Measurements from ENCODE around the gene WDR5. TPM values are rescaled to one million over a fixed set of nuclear protein-coding genes. Genes with fewer than 3 reads are reported as not detected.
A peak's percentile ranks its signal among the peaks of the same experiment; 100 is the strongest.

The WDR5 gene
- total and polyA plus RNA-seq, 9 donors: 8.7 to 33.5 (median 28.4) TPM

- Histone ChIP-seq H3K27me3 (no peaks in the 10 kb centered on the region), H3K4me3 (no peak overlapping the region), H3K9me3 (no peaks in the 10 kb centered on the region), H3K36me3 (no peaks in the 10 kb centered on the region), H3K27ac (no peak overlapping the region), H3K4me1 (ENCODE audit: insufficient read depth) (no peaks in the 10 kb centered on the region)
- intact Hi-C loops (cut with DNase I): no loop called here
- no peak for TF ChIP-seq CTCF (IDR thresholded peaks at IDR 0.05)
- TF ChIP-seq POLR2A (IDR thresholded peaks at IDR 0.05): no peak
- TF ChIP-seq EP300 (IDR thresholded peaks at IDR 0.05): no peak
- peak in 1 of 5 donors; percentile 6 for DNase-seq
- 84 to 88% (median 85%) methylated on average over 6 of the region's 6 CpGs for WGBS, 3 donors
These were observed 61.0 kb downstream of the WDR5 start for GRCh38 chr9:134196911-134197310.

- 92 to 95% (median 93%) methylated on average over 3 of the region's 3 CpGs for WGBS, 3 donors
- TF ChIP-seq POLR2A (IDR thresholded peaks at IDR 0.05) (no peak), CTCF (IDR thresholded peaks at IDR 0.05) (no peak), EP300 (IDR thresholded peaks at IDR 0.05) (no peak)
- Histone ChIP-seq H3K36me3 (no peaks in the 10 kb centered on the region), H3K27ac (no peak overlapping the region), H3K9me3 (no peaks in the 10 kb centered on the region), H3K4me1 (ENCODE audit: insufficient read depth) (no peaks in the 10 kb centered on the region), H3K27me3 (no peaks in the 10 kb centered on the region), H3K4me3 (no peak overlapping the region)
- intact Hi-C loops (cut with DNase I): no loop called here
- no peak for DNase-seq
These were observed 62.9 kb downstream of the WDR5 start for GRCh38 chr9:134198791-134199190.

- H3K9me3 ChIP-seq: no peaks in the 10 kb centered on the region
- H3K36me3 ChIP-seq: no peaks in the 10 kb centered on the region
- DNase-seq: no peak
- WGBS, 3 donors: 44 to 97% (median 48%) methylated on average over 1 of the region's 1 CpG
- intact Hi-C loops (cut with DNase I): no loop called here
- H3K27ac ChIP-seq: no peak overlapping the region
- H3K4me3 ChIP-seq: no peak overlapping the region
- no peaks in the 10 kb centered on the region for H3K4me1 ChIP-seq (ENCODE audit: insufficient read depth)
- H3K27me3 ChIP-seq: no peaks in the 10 kb centered on the region
- no peak for TF ChIP-seq EP300 (IDR thresholded peaks at IDR 0.05)
- no peak for TF ChIP-seq POLR2A (IDR thresholded peaks at IDR 0.05)
- TF ChIP-seq CTCF (IDR thresholded peaks at IDR 0.05): no peak
These were observed 64.8 kb downstream of the WDR5 start for GRCh38 chr9:134200730-134201129.

- intact Hi-C loops (cut with DNase I): no loop called here
- no peak overlapping the region for H3K4me3 ChIP-seq
- peaks cover under 1% of the 10 kb centered on the region for H3K4me1 ChIP-seq (ENCODE audit: insufficient read depth)
- no peak overlapping the region for H3K27ac ChIP-seq
- no peaks in the 10 kb centered on the region for H3K27me3 ChIP-seq
- H3K9me3 ChIP-seq: no peaks in the 10 kb centered on the region
- DNase-seq: no peak
- 84 to 87% (median 85%) methylated on average over 2 of the region's 2 CpGs for WGBS, 3 donors
- no peak for TF ChIP-seq EP300 (IDR thresholded peaks at IDR 0.05)
- H3K36me3 ChIP-seq: no peaks in the 10 kb centered on the region
These were observed 67.3 kb downstream of the WDR5 start for GRCh38 chr9:134203224-134203623.

GRCh38 chr9:134204041-134204440 lies 68.2 kb downstream of the WDR5 start:
- peaks cover 5% of the 10 kb centered on the region for H3K4me1 ChIP-seq (ENCODE audit: insufficient read depth)
- no peak overlapping the region for H3K27ac ChIP-seq
- DNase-seq: peak in 1 of 5 donors; percentile 7
- intact Hi-C loops (cut with DNase I): no loop called here
- WGBS, 3 donors: 89 to 95% (median 93%) methylated on average over 1 of the region's 1 CpG
- no peaks in the 10 kb centered on the region for H3K27me3 ChIP-seq
- H3K9me3 ChIP-seq: no peaks in the 10 kb centered on the region
- H3K36me3 ChIP-seq: no peaks in the 10 kb centered on the region
- H3K4me3 ChIP-seq: no peak overlapping the region
- no peak for TF ChIP-seq POLR2A (IDR thresholded peaks at IDR 0.05)

All from ovary (tissue), 9 donors.